Epithelial cell of esophagus (primary cell): Measurements from ENCODE around the gene CYP2A7.
"Not testable (repeated sequence)": the region's sequence is repeated elsewhere in the genome, so short reads cannot be mapped to it uniquely, and the experiment has no call there.

ENCODE experiments used
- DNase-seq: peaks from one replicate; pipeline ENCODE4 v3.0.0; 2010; ENCODE audit warnings: low read depth
- H3K4me3 ChIP-seq: 2 replicates; pipeline ENCODE4 v1.5.1; 2011; ENCODE audit warnings: mild to moderate bottlenecking, low read length, control low read depth
- CTCF ChIP-seq: IDR thresholded peaks from 2 replicates; pipeline ENCODE4 v1.5.1; 2011; ENCODE audit warnings: low read depth, mild to moderate bottlenecking, low read length, control low read depth, inconsistent platforms; ENCODE audit not compliant: insufficient read depth; ENCODE audit errors: missing control alignments

The CYP2A7 gene

GRCh38 chr19:40882062-40882461 is at the start of gene CYP2A7:
TSS of gene CYP2A7 (minus strand) at chr19:40882231. CDS start at chr19:40882210, 21 bp downstream.
- DNase-seq, H3K4me3 ChIP-seq: not testable (repeated sequence)

GRCh38 chr19:40930799-40931198 is 48.8 kb upstream of the CYP2A7 start:
- not testable (repeated sequence) for DNase-seq, H3K4me3 ChIP-seq

GRCh38 chr19:40929942-40930341 is 47.9 kb upstream of the CYP2A7 start:
- DNase-seq, result not testable (repeated sequence)

GRCh38 chr19:40928850-40929249 is 46.8 kb upstream of the CYP2A7 start:
- TF ChIP-seq CTCF, result no peak
- no peak overlapping the region for H3K4me3 ChIP-seq
- no peak for DNase-seq

More at GRCh38 chr19:40929942-40930341, 47.9 kb upstream of the CYP2A7 start:
- not testable (repeated sequence) for H3K4me3 ChIP-seq

- TF ChIP-seq CTCF, result no peak
- H3K4me3 ChIP-seq, result no peak overlapping the region
- no peak for DNase-seq
Measured at GRCh38 chr19:40927567-40927966, 45.5 kb upstream of the CYP2A7 start.

GRCh38 chr19:40926276-40926675 is 44.2 kb upstream of the CYP2A7 start:
- H3K4me3 ChIP-seq, DNase-seq: not testable (repeated sequence)

GRCh38 chr19:40923934-40924391 is 41.9 kb upstream of the CYP2A7 start:
- H3K4me3 ChIP-seq, result no peak overlapping the region
- DNase-seq, result no peak
- no peak for TF ChIP-seq CTCF

- DNase-seq, H3K4me3 ChIP-seq: not testable (repeated sequence)
Measured at GRCh38 chr19:40922237-40923160, 40.5 kb upstream of the CYP2A7 start.

- no peak overlapping the region for H3K4me3 ChIP-seq
- DNase-seq, result peak; percentile 42
- no peak for TF ChIP-seq CTCF
Measured at GRCh38 chr19:40921005-40921897, 39.2 kb upstream of the CYP2A7 start.
